Measurements from ENCODE around the gene RAB3GAP2.
"Not testable (repeated sequence)": the region's sequence is repeated elsewhere in the genome, so short reads cannot be mapped to it uniquely, and the experiment has no call there.

The RAB3GAP2 gene

GRCh38 chr1:220287129-220287528 is 14.9 kb upstream of the RAB3GAP2 start:
- DNase-seq = no peak

- DNase-seq = no peak
Observed at GRCh38 chr1:220283625-220284024, 11.4 kb upstream of the RAB3GAP2 start.

DNA sequence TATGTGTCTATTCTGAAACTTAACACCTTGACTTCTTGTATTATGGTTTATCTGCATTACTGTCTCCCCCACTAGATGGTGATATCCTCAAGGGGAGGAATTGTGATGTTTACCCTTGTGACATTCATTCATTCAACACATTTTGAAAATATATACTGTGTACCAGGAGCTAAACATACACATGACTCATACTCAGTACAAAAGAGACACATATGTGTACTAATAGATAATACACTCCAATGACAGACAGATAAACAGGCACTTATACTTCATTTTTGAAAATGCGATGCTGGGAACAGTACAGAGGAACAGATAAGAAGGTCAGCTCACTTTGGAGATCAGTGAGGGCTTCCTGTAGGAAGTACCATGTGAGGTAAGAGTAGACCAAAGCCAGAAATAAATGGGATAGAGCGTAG is 8.9 kb upstream of the RAB3GAP2 start:
- DNase-seq = no peak

GRCh38 chr1:220280249-220280648 is 8.0 kb upstream of the RAB3GAP2 start:
- DNase-seq = no peak

- DNase-seq = no peak
Observed at GRCh38 chr1:220278991-220279390, 6.7 kb upstream of the RAB3GAP2 start.

DNA sequence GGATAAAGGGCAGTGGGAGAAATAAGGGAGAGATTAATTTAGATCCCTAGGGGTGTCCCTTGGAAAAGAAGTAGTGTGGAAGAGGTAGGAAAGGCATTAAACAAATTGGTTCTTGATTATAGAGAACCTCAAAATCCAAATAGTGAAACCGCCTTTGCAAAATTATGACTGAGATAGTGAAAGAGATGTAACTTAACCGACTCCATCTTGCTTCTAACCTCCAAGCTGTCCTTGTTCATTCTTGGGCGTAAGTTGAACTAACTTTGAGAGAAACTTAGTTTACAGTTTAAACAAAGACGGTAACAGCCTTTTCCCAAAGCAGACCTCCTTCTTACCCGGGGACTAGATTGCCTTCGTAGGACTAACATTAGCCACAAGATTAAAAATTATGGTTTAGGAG is 3.2 kb upstream of the RAB3GAP2 start:
- no peak for DNase-seq

DNA sequence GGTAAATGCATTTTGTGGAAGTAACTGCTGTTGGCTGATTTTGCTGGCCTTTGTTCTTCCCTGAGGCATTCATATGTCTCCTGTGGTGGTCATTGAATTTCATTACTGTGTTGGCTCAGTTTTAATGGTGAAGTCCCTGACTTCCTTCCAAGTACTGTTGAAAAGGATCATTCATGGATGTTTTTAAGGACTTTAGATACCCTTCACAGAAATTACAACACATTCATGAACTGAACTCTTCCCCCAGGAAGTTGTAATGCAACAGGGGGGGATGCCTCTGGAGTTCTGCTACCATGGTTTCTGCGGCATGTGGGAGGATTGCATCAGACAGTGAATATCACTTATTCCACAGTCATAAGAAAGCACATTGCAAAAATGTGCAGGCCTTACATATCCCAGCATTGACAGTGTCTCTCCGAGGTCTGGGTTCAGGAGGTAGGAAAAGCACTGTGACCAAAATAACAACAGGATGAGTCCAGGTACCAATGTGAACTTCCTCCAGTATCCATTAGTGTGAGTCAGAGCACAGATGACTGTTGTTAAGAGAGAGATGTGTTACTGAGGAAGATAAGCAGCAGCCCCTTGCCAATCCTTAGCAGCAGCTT is 2.1 kb upstream of the RAB3GAP2 start:
- no peak for DNase-seq

DNA sequence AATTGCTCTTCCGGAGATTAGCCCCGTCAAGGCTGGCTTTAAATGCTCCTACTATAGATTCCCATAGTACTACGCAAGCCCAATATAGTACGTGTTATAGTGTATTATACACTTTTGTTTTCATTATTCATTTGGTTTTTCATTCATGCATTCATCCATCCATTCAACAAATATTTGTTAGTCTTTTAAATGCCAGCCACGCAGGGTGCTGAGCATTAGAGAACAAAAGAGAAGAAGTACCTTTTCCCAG is 513 bp upstream of the RAB3GAP2 start:
- no peak for DNase-seq

DNA sequence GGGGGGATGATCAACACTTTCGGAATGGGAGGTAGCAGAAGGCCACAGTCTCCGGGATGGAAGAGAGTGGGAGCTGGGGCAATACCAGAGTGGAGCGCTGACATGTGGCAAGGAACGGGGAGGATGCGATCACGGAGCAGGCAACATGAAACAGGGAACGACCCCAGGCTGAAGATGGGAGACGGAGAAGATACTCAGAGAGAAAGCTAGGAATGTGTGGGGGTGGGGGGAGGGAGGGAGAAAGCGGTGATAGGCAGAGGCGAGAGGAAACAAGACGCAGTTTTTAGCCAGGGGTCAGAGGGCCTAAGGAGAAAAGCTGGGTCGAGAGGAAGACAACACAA is 577 bp downstream of the RAB3GAP2 start:
- DNase-seq = no peak

GRCh38 chr1:220269036-220269435 is 3.2 kb downstream of the RAB3GAP2 start:
- DNase-seq = no peak

- DNase-seq = no peak
Observed at GRCh38 chr1:220267630-220268029, 4.6 kb downstream of the RAB3GAP2 start.

GRCh38 chr1:220260228-220260627 is 12.0 kb downstream of the RAB3GAP2 start:
- not testable (repeated sequence) for DNase-seq

GRCh38 chr1:220259756-220260155 is 12.5 kb downstream of the RAB3GAP2 start:
- not testable (repeated sequence) for DNase-seq

GRCh38 chr1:220256194-220256593 is 16.1 kb downstream of the RAB3GAP2 start:
- not testable (repeated sequence) for DNase-seq

DNA sequence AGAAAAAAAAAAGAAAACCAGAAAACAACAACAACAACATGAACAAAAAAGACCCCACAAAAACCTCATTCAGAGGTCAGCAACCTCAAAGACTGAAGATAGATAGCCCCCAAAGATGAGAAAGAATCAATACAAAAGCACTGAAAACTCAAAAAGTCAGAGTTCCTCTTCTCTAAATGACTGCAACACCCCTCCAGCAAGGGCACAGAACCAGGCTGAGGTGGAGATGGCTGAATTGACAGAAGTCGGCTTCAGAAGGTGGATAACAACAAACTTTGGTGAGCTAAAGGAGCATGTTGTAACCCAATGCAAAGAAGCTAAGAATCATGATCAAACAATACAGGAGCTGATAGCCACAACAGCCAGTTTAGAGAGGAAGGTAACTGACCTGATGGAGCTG is 17.0 kb downstream of the RAB3GAP2 start:
- DNase-seq = no peak

DNA sequence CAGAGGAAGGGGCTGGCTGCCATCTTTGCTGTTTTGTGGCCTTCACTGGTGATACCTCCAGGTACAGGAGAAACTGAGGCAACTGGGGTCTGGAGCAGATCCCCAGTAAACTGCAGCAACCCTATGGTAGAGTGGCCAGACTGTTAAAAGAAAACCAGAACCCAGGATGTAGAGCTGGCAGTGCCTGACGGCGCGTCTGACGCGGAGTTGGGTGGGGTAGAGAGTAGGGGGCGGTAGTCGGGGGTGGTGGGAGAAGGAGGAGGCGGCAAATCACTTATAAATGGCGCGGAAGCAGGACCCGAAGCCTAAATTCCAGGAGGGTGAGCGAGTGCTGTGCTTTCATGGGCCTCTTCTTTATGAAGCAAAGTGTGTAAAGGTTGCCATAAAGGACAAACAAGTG is 19.0 kb downstream of the RAB3GAP2 start:
- not testable (repeated sequence) for DNase-seq

DNA sequence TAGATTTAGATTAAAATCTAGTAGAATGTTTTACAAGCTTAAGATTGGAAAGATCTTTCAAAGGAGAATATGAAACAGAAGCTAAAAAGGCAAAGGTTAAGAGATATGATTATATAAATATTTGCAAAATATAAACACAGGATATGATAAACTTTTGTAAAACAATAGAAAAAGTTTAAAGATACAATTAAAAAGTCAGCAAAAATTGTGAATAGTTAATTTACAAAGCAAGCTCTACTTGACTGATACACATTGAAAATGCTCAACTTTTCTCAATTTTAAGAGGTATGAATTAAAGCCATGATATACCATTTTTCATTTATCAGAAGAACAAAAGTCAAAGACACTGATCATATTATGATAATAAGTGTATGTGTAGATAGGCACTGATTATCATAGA is 21.0 kb downstream of the RAB3GAP2 start:
- DNase-seq = no peak

DNA sequence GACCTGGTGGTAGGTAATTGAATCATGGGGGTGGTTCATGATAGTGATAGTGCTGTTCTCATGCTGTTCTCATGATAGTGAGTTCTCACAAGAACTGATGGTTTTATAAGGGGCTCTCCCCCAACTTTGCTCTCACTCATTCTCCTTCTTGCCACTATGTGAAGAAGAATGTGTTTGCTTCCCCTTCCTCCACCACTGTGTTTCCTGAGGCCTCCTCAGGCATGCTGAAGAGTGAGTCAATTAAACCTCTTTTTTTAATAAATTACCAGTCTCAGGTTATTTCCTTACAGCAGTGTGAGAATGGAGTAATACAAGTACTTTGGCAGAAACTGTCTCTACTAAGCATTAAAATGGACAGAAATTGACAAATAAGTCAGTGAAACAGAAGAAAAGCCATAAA is 21.6 kb downstream of the RAB3GAP2 start:
- DNase-seq = no peak

- DNase-seq = no peak
Observed at GRCh38 chr1:220249522-220249921, 22.7 kb downstream of the RAB3GAP2 start.

DNA sequence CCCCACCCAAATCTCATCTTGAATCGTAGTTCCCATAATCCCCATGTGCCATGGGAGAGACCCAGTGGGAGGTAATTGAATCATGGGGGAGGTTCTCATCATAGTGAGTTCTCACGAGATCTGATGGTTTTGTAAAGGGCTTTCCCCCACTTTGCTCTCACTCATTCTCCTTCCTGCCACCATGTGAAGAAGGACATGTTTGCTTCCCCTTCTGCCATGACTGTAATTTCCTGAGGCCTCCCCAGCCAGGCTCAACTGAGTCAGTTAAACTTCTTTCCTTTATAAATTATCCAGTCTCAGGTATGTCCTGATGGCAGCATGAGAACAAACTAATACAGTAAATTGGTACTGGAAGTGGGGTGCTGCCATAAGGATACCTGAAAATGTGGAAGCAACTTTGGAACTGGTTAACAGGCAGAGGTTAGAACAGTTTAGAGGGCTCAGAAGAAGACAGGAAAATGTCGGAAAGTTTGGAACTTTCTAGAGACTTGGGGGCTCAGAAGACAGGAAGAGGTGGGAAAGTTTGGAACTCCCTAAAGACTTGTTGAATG is 23.5 kb downstream of the RAB3GAP2 start:
- not testable (repeated sequence) for DNase-seq

DNA sequence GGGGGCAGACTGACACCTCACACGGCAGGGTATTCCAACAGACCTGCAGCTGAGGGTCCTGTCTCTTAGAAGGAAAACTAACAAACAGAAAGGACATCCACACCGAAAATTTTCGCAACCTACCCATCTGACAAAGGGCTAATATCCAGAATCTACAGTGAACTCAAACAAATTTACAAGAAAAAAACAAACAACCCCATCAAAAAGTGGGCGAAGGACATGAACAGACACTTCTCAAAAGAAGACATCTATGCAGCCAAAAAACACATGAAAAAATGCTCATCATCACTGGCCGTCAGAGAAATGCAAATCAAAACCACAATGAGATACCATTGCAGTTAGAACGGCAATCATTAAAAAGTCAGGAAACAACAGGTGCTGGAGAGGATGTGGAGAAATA is 26.4 kb downstream of the RAB3GAP2 start:
- not testable (repeated sequence) for DNase-seq

DNA sequence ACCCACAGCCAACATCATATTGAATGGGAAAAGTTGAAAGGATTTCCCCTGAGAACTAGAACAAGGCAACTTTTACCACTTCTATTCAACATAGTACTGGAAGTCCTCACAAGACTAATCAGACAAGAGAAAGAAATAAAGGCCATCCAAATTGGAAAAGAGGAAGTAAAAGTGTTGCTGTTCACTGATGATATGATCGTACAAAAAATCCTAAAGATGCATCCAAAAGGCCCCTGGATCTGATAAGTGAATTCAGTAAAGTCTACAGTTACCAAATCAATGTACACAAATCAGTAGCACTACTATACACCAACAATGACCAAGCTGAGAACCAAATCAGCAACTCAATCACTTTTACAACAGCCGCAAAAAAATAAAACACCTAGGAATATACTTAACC is 28.3 kb downstream of the RAB3GAP2 start:
- DNase-seq = no peak

DNA sequence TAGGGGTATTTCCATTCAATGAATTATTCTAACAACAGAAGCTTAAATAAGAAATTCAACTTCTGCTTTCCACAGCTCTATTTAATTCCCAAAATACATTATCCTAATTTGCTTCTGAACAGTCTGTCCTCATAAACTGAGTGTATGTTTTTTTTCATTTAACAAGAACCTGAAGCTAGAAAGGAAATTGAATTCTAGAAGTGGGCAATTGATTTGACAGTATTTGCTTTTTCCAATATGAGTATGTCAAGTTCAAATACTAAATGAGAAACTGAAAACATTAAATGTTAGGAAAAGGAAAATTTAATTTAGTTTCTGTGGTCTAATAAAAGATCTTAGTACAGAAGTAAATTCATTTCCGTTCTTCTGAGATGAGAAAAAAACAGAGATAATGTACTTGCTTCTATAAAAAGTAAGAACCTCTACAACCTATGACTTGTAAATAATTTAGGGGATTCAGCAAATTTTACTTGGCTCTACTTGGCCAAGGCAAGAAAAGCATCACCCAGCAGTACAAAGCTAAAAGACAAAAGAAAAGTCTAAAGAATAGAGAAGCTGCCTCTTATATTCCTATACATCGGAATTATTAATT is 31.1 kb downstream of the RAB3GAP2 start:
- DNase-seq = no peak

GRCh38 chr1:220239966-220240365 is 32.3 kb downstream of the RAB3GAP2 start:
- DNase-seq = no peak

- no peak for DNase-seq
Observed at GRCh38 chr1:220239213-220239612, 33.0 kb downstream of the RAB3GAP2 start.
